ENCODE results near the gene SERHL2.
"Not testable (repeated sequence)": the region's sequence is repeated elsewhere in the genome, so short reads cannot be mapped to it uniquely, and the experiment has no call there.

Gene SERHL2

GRCh38 chr22:42575996-42576574, 22.3 kb downstream of the SERHL2 start:
- not testable (repeated sequence) for DNase-seq (ENCODE audit: low read depth)

- DNase-seq (ENCODE audit: low read depth): not testable (repeated sequence)
Measured at GRCh38 chr22:42577141-42577540, 23.4 kb downstream of the SERHL2 start.

GRCh38 chr22:42577623-42578240, 24.0 kb downstream of the SERHL2 start:
- DNase-seq (ENCODE audit: low read depth): no peak

- not testable (repeated sequence) for DNase-seq (ENCODE audit: low read depth)
Measured at GRCh38 chr22:42580040-42580439, 26.3 kb downstream of the SERHL2 start.

- not testable (repeated sequence) for DNase-seq (ENCODE audit: low read depth)
Measured at GRCh38 chr22:42581194-42581761, 27.5 kb downstream of the SERHL2 start.

- DNase-seq (ENCODE audit: low read depth): peak; percentile 68
Measured at GRCh38 chr22:42581762-42582716, 28.3 kb downstream of the SERHL2 start.

GRCh38 chr22:42582987-42583386, 29.2 kb downstream of the SERHL2 start:
- no peak for DNase-seq (ENCODE audit: low read depth)

- no peak for DNase-seq (ENCODE audit: low read depth)
Measured at GRCh38 chr22:42584364-42584940, 30.7 kb downstream of the SERHL2 start.

- no peak for DNase-seq (ENCODE audit: low read depth)
Measured at GRCh38 chr22:42585096-42585495, 31.3 kb downstream of the SERHL2 start.

- DNase-seq (ENCODE audit: low read depth): no peak
Measured at GRCh38 chr22:42586381-42586780, 32.6 kb downstream of the SERHL2 start.

- no peak for DNase-seq (ENCODE audit: low read depth)
Measured at GRCh38 chr22:42587588-42588175, 33.9 kb downstream of the SERHL2 start.

GRCh38 chr22:42591987-42592386, 38.2 kb downstream of the SERHL2 start:
- DNase-seq (ENCODE audit: low read depth): no peak

- DNase-seq (ENCODE audit: low read depth): no peak
Measured at GRCh38 chr22:42595434-42595833, 41.7 kb downstream of the SERHL2 start.

- DNase-seq (ENCODE audit: low read depth): no peak
Measured at GRCh38 chr22:42596336-42596735, 42.6 kb downstream of the SERHL2 start.

- DNase-seq (ENCODE audit: low read depth): no peak
Measured at GRCh38 chr22:42596863-42597530, 43.2 kb downstream of the SERHL2 start.

- no peak for DNase-seq (ENCODE audit: low read depth)
Measured at GRCh38 chr22:42601879-42602465, 48.2 kb downstream of the SERHL2 start.

GRCh38 chr22:42602470-42602869, 48.7 kb downstream of the SERHL2 start:
- DNase-seq (ENCODE audit: low read depth): no peak

GRCh38 chr22:42603427-42603826, 49.7 kb downstream of the SERHL2 start:
- DNase-seq (ENCODE audit: low read depth): no peak

- no peak for DNase-seq (ENCODE audit: low read depth)
Measured at GRCh38 chr22:42604403-42604802, 50.6 kb downstream of the SERHL2 start.

GRCh38 chr22:42607641-42608040, 53.9 kb downstream of the SERHL2 start:
- DNase-seq (ENCODE audit: low read depth): not testable (repeated sequence)

Data from stimulated activated CD8-positive, alpha-beta memory T cell treated with anti-CD3 and anti-CD28 coated beads, Interleukin-12 subunit alpha, Interleukin-12 subunit beta, amount 100 ng/mL, for 1 hour (primary cell).